GM06990 (cell line): ENCODE measurements around the gene SUMF1.

Experiments
- DNase-seq: peaks from one replicate; pipeline ENCODE4 v3.0.0-alpha.2; 2011; ENCODE audit not compliant: insufficient read length; ENCODE audit errors: extremely low read depth
- H3K27me3 ChIP-seq: replicated peaks from 2 replicates; pipeline ENCODE4 v1.6.0; 2011; ENCODE audit warnings: low read length; ENCODE audit not compliant: control insufficient read depth, insufficient read depth
- H3K36me3 ChIP-seq: 2 replicates; pipeline ENCODE4 v1.5.1; 2011; ENCODE audit warnings: low read length; ENCODE audit not compliant: control insufficient read depth, insufficient read depth
- H3K4me3 ChIP-seq: replicated peaks from 2 replicates; pipeline ENCODE4 v1.5.1; 2011; ENCODE audit warnings: low read depth, mild to moderate bottlenecking, control low read depth, low read length
- TF ChIP-seq, protein P1 (sequence below): IDR thresholded peaks from 2 replicates; pipeline ENCODE4 v1.5.1; 2011; ENCODE audit warnings: low read length, control low read depth, mild to moderate bottlenecking, inconsistent platforms; ENCODE audit not compliant: insufficient read depth, poor library complexity, severe bottlenecking

The SUMF1 gene

DNA sequence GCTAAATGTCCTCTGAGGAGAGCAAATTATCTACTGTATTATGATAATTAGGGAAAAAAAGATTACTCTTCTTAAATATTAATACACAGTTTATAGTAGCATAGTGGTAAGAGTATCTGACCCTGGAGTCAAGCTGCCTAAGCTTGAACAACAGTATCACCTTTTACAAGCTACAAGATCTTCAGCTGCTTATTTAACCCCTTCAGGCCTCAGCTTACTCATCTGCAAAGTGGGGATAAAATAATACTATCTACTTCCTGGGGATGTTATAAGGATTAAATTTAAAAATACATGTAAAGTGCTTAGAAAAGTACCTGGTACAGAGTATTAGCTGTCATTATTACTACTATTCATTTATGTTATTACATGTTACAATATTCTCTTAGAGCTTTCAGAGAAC is 42.0 kb downstream of the SUMF1 start:
- no peak for DNase-seq
- no peak overlapping the region for H3K4me3 ChIP-seq
- no peaks in the 10 kb centered on the region for H3K36me3 ChIP-seq
- no peaks in the 10 kb centered on the region for H3K27me3 ChIP-seq
- TF ChIP-seq, protein P1, sequence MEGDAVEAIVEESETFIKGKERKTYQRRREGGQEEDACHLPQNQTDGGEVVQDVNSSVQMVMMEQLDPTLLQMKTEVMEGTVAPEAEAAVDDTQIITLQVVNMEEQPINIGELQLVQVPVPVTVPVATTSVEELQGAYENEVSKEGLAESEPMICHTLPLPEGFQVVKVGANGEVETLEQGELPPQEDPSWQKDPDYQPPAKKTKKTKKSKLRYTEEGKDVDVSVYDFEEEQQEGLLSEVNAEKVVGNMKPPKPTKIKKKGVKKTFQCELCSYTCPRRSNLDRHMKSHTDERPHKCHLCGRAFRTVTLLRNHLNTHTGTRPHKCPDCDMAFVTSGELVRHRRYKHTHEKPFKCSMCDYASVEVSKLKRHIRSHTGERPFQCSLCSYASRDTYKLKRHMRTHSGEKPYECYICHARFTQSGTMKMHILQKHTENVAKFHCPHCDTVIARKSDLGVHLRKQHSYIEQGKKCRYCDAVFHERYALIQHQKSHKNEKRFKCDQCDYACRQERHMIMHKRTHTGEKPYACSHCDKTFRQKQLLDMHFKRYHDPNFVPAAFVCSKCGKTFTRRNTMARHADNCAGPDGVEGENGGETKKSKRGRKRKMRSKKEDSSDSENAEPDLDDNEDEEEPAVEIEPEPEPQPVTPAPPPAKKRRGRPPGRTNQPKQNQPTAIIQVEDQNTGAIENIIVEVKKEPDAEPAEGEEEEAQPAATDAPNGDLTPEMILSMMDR: no peak

DNA sequence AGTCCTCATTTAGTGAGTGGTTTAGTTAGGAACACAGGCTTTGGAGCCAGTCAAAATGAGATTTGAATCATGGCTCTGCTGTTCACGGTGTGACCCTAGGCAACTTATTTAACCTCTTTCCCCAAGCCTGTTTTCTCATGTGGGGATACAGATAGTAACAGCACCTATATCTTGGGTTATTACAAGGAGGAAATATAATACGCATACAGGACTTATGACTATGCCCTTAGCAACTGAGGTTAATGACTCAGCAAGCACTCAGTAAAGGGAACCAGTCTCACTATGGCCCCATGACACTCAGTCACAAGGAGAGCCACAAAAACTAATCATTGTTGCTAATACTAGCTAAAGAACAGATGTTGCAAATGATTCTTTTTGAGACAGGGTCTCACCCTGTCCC is 45.9 kb downstream of the SUMF1 start:
- peaks cover 1% of the 10 kb centered on the region; the same call in 1 of the 2 replicates for H3K36me3 ChIP-seq
- H3K4me3 ChIP-seq: no peak overlapping the region
- TF ChIP-seq, protein P1: no peak
- H3K27me3 ChIP-seq: no peaks in the 10 kb centered on the region
- no peak for DNase-seq

DNA sequence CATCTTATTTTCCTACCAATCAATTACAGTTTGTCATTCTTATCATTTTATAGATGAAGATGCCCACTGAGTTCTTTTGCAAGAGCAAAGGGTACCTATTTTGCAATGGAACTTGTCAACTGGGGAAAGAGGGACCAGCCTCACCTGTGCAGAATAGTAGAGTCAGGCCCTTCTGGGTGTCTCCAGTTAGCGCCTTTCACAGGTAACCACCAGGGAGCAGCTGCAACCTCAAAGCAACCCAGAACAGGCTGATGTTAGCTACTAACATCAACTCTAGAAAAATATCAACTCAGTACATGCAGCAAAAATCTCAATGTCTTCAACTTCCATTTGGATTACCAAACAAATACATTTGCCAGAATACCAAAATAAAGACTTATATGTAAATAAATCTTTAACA is 47.1 kb downstream of the SUMF1 start:
- TF ChIP-seq, protein P1: no peak
- Histone ChIP-seq H3K36me3 (peaks cover 1% of the 10 kb centered on the region; the same call in 1 of the 2 replicates), H3K4me3 (no peak overlapping the region), H3K27me3 (no peaks in the 10 kb centered on the region)
- no peak for DNase-seq

DNA sequence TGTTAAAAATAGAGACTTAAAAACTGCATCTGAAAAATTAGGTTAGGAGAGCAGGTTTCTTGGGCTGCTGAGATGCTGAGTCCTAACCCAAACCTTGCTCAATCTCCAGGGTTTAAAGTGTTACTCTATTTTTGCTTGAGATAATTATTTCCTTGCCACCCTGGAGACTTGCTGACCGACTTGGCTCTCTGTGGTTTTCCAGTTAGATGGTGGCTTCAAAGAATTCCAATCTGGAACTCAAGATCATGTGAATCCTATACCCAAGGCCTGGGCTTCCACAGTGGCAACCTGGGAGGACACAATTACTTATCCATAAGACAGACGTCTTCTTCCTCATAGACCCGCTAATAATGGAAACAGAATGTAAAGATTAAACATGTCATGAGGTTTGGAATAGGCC is 47.7 kb downstream of the SUMF1 start:
- Histone ChIP-seq H3K27me3 (no peaks in the 10 kb centered on the region), H3K4me3 (no peak overlapping the region), H3K36me3 (peaks cover 1% of the 10 kb centered on the region; the same call in 1 of the 2 replicates)
- no peak for DNase-seq
- TF ChIP-seq, protein P1: no peak

DNA sequence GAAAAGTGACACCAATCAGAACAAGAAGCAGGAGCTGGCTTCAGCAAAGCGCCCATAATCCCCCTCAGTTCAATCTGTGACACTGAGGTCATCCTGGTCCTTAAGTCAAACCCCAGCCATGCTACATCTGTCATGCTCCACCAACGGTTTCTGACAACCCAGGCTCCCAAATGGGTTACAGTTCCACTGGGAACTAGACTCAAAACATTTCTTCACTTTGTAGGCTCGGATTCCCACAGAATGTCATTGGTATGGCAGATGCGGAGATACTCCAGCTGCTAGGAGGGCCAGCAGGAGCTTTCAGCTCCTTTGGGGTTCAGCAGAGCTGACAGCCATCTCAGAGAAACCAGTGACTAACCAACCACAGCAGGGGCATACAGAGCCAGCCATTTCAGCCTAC is 48.9 kb downstream of the SUMF1 start:
- TF ChIP-seq, protein P1: no peak
- H3K36me3 ChIP-seq: peaks cover 1% of the 10 kb centered on the region; the same call in 1 of the 2 replicates
- no peak overlapping the region for H3K4me3 ChIP-seq
- H3K27me3 ChIP-seq: no peaks in the 10 kb centered on the region
- no peak for DNase-seq

DNA sequence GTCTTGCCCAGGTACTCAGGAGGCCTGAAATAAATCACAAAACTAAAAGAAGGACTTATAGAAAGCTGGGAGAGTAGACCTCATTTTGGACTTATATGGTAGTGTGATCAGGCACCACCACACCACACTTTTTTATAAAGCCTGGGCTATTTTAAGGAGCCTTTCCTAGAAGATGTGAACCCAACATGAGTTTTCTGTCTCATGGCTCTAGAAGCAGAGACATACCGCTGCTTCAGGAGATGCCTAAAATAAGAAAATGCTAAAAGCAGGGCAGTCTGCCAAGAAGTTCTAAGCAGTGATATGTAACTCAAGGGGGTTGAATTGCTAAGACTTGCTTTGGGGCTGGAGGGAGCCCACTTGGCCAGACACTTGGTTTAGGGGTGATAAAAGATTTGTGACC is 49.6 kb downstream of the SUMF1 start:
- Histone ChIP-seq H3K36me3 (peaks cover 1% of the 10 kb centered on the region; the same call in 1 of the 2 replicates), H3K4me3 (no peak overlapping the region), H3K27me3 (no peaks in the 10 kb centered on the region)
- TF ChIP-seq, protein P1: no peak
- no peak for DNase-seq
